Panc1 (cell line): ENCODE measurements around the gene CDCA8. TPM values are rescaled to one million over a fixed set of nuclear protein-coding genes. Genes with fewer than 3 reads are reported as not detected.

Source experiments
- ATAC-seq: fragments of 200-7000 bp; cut with Tn5 transposase; 2 replicates; pipeline ENCODE4 v1.9.1; 2020; ENCODE audit warnings: mild to moderate bottlenecking, moderate library complexity
- BruUV-seq: library from RNA; stranded (reverse); fragments of 400-500 nt; replicated peaks from 2 replicates; lab custom pipeline; 2021; lab: Mats Ljungman, UMichigan
- CTCF ChIA-PET: fragments of 300-600 bp; sonication (Branson Sonifier 250); formaldehyde crosslinking; loops from one replicate; lab custom pipeline; 2022; ENCODE audit warnings: antibody characterized with exemption; lab: Charles Lee
- POLR2A ChIA-PET: fragments of 300-600 bp; sonication (Branson Sonifier 250); formaldehyde crosslinking; loops from one replicate; lab custom pipeline; 2022; ENCODE audit warnings: antibody characterized with exemption; lab: Charles Lee
- DNase-seq: peaks from one replicate; pipeline ENCODE4 v3.0.0-alpha.2; 2010; ENCODE audit warnings: low read depth, low spot score
- H3K27ac ChIP-seq: 2 replicates; pipeline ENCODE4 v1.5.1; 2011; ENCODE audit warnings: mild to moderate bottlenecking, low read length, inconsistent platforms
- H3K27me3 ChIP-seq: fragments of 200-500 bp; sonication (Bioruptor generic); 2 replicates; pipeline ENCODE4 v1.6.0; 2014; ENCODE audit warnings: low read length, inconsistent platforms; ENCODE audit not compliant: control insufficient read depth, insufficient read depth
- H3K36me3 ChIP-seq: fragments of 200-500 bp; sonication (Bioruptor generic); 2 replicates; pipeline ENCODE4 v1.5.1; 2014; ENCODE audit warnings: inconsistent platforms, mild to moderate bottlenecking, low read length, moderate library complexity; ENCODE audit not compliant: control insufficient read depth, insufficient read depth
- H3K4me1 ChIP-seq: 2 replicates; pipeline ENCODE4 v1.5.1; 2011; ENCODE audit warnings: inconsistent platforms, mild to moderate bottlenecking, low read length, moderate library complexity; ENCODE audit not compliant: control insufficient read depth, insufficient read depth
- H3K4me3 ChIP-seq, 2 experiments: 2 replicates each; pipeline ENCODE4 v1.5.1; 2011 to 2012; ENCODE audit warnings: low read depth in 2 of 2, low read length in 2 of 2, mild to moderate bottlenecking in 2 of 2, inconsistent platforms in 1 of 2, moderate library complexity in 1 of 2
- H3K9me3 ChIP-seq: fragments of 200-500 bp; sonication (Bioruptor generic); 2 replicates; pipeline ENCODE4 v1.5.1; 2014; ENCODE audit warnings: low read depth, mild to moderate bottlenecking, inconsistent platforms, low read length, moderate library complexity; ENCODE audit not compliant: control insufficient read depth, insufficient read depth
- POLR2AphosphoS5 ChIP-seq: IDR thresholded peaks from 2 replicates; pipeline ENCODE4 v1.6.1; 2012; ENCODE audit warnings: mild to moderate bottlenecking, low read depth, low read length, moderate library complexity
- SIN3A ChIP-seq: IDR thresholded peaks from 2 replicates; pipeline ENCODE4 v1.6.1; 2012; ENCODE audit warnings: low read depth, mild to moderate bottlenecking, low read length, moderate library complexity, borderline replicate concordance; ENCODE audit not compliant: insufficient read depth
- TCF7L2 ChIP-seq: IDR thresholded peaks from 2 replicates; pipeline ENCODE4 v1.6.1; 2011; ENCODE audit warnings: mild to moderate bottlenecking, low read depth, low read length, inconsistent platforms
- in situ Hi-C: cut with HindIII; loops from 2 replicates; pipeline ENCODE4 v1.10.0; 2016; ENCODE audit warnings: low sequenced_read_pairs, low pct_unique_long_range_greater_than_20kb
- intact Hi-C: fragments of 100-400 bp; cut with micrococcal nuclease; formaldehyde crosslinking; loops from one replicate; pipeline ENCODE4 v1.10.0; 2022; ENCODE audit not compliant: unreplicated experiment
- total RNA-seq: library from RNA; stranded (reverse); gene quantifications from one replicate; pipeline ENCODE4 v1.2.1, GENCODE V29; 2021; ENCODE audit not compliant: unreplicated experiment
- TF ChIP-seq, protein P1 (sequence below): fragments of 450-650 bp; IDR thresholded peaks from 2 replicates; pipeline ENCODE4 v1.5.1; 2017; ENCODE audit warnings: mild to moderate bottlenecking
- TF ChIP-seq, protein P2 (sequence below), 2 experiments: IDR thresholded peaks; 2 replicates each; pipeline ENCODE4 v1.6.1; 2011 to 2012; ENCODE audit warnings: low read depth in 2 of 2, control low read depth in 1 of 2, low read length in 1 of 2, mild to moderate bottlenecking in 1 of 2, moderate library complexity in 1 of 2; ENCODE audit not compliant: insufficient read depth in 1 of 2

CDCA8 gene
- total RNA-seq, 1 experiment from 2014 or later = 56.5 TPM

DNA sequence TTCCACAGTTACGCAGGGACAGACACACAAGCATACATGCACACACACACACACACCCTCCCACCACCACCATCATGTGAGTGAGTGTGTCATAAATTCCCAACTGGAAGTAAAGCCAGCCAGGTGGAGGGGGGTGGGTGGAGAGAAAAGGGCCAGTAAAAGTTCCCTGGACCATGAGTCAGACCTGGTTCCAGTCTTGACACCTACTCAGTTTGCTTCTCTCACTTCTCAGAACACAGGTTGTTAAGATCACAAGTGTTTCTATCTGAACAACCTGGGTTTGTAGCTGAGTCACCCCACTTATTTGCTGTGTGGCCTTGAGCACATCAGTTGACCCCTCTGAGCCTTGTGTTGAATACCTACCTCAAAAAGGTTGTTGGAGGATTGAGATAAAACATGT lies 63.0 kb downstream of the CDCA8 start:
- no peak overlapping the region for H3K4me3 ChIP-seq
- H3K9me3 ChIP-seq = no peaks in the 10 kb centered on the region
- in situ Hi-C loops (no loop called here), intact Hi-C loops (no loop called here)
- ChIA-PET CTCF (interaction anchor here (0.7 kb wide), 1 partner anchor 35 kb away, joined by 5 read pairs; no protein-coding TSS in a partner anchor), POLR2A (no interaction called here)
- peaks cover 10% of the 10 kb centered on the region for H3K27me3 ChIP-seq
- H3K27ac ChIP-seq = no peak overlapping the region
- no TSS peak for BruUV-seq
- no peaks in the 10 kb centered on the region for H3K36me3 ChIP-seq
- ATAC-seq (no peak), DNase-seq (no peak)
- H3K4me1 ChIP-seq = no peaks in the 10 kb centered on the region
- TF ChIP-seq, protein P1, sequence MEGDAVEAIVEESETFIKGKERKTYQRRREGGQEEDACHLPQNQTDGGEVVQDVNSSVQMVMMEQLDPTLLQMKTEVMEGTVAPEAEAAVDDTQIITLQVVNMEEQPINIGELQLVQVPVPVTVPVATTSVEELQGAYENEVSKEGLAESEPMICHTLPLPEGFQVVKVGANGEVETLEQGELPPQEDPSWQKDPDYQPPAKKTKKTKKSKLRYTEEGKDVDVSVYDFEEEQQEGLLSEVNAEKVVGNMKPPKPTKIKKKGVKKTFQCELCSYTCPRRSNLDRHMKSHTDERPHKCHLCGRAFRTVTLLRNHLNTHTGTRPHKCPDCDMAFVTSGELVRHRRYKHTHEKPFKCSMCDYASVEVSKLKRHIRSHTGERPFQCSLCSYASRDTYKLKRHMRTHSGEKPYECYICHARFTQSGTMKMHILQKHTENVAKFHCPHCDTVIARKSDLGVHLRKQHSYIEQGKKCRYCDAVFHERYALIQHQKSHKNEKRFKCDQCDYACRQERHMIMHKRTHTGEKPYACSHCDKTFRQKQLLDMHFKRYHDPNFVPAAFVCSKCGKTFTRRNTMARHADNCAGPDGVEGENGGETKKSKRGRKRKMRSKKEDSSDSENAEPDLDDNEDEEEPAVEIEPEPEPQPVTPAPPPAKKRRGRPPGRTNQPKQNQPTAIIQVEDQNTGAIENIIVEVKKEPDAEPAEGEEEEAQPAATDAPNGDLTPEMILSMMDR = no peak
- TF ChIP-seq TCF7L2 (no peak), SIN3A (no peak), POLR2AphosphoS5 (no peak)
- TF ChIP-seq, protein P2, sequence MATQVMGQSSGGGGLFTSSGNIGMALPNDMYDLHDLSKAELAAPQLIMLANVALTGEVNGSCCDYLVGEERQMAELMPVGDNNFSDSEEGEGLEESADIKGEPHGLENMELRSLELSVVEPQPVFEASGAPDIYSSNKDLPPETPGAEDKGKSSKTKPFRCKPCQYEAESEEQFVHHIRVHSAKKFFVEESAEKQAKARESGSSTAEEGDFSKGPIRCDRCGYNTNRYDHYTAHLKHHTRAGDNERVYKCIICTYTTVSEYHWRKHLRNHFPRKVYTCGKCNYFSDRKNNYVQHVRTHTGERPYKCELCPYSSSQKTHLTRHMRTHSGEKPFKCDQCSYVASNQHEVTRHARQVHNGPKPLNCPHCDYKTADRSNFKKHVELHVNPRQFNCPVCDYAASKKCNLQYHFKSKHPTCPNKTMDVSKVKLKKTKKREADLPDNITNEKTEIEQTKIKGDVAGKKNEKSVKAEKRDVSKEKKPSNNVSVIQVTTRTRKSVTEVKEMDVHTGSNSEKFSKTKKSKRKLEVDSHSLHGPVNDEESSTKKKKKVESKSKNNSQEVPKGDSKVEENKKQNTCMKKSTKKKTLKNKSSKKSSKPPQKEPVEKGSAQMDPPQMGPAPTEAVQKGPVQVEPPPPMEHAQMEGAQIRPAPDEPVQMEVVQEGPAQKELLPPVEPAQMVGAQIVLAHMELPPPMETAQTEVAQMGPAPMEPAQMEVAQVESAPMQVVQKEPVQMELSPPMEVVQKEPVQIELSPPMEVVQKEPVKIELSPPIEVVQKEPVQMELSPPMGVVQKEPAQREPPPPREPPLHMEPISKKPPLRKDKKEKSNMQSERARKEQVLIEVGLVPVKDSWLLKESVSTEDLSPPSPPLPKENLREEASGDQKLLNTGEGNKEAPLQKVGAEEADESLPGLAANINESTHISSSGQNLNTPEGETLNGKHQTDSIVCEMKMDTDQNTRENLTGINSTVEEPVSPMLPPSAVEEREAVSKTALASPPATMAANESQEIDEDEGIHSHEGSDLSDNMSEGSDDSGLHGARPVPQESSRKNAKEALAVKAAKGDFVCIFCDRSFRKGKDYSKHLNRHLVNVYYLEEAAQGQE (IDR thresholded peaks at IDR 0.05; ENCODE audit: insufficient read depth in 1 of 2, low read depth in 2 of 2, low read length in 1 of 2) = no peak

DNA sequence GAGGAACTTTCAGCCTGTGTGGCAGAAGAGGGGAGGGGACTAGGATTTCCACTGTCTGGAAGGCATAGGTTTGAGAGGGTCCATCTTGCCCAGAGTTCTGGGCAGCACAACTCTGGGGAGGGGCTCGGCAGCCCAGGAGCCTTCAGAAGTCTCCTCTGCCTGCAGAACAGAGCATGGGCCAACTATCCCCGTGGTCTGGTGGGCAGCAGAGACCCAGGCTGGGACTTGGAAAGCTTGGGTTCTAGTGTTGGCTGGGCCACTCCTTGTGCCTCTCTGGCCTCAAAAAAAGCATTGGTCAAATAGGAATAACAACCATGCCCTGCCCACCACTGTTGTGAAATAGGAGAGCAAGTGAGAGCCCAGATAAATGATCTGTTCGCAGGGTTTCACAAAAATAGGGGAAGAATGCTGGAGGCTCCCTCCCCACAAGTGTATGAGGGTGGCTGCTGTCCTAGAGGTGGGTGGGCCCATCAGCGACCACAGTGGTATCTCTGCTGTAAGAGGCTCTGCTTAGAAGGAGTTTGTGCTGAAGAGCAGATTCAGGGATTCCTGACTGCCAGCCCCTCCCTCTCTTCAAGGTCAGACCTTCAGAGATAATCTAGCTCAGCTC lies 63.7 kb downstream of the CDCA8 start:
- TF ChIP-seq, protein P1 = no peak
- TF ChIP-seq, protein P2 (IDR thresholded peaks at IDR 0.05; ENCODE audit: insufficient read depth in 1 of 2, low read depth in 2 of 2, low read length in 1 of 2) = no peak
- TF ChIP-seq SIN3A (no peak), TCF7L2 (no peak), POLR2AphosphoS5 (no peak)
- intact Hi-C loops = no loop called here
- H3K4me3 ChIP-seq = no peak overlapping the region
- DNase-seq (no peak), ATAC-seq (no peak)
- ChIA-PET POLR2A (no interaction called here), CTCF (no interaction called here)
- H3K27ac ChIP-seq = no peak overlapping the region
- BruUV-seq = no TSS peak
- H3K4me1 ChIP-seq = no peaks in the 10 kb centered on the region
- no peaks in the 10 kb centered on the region for H3K36me3 ChIP-seq
- in situ Hi-C loops = no loop called here
- peaks cover 11% of the 10 kb centered on the region for H3K27me3 ChIP-seq
- H3K9me3 ChIP-seq = no peaks in the 10 kb centered on the region
